GM19238 (cell line): Measurements from ENCODE around the gene DKK1.
"Not testable (repeated sequence)": the region's sequence is repeated elsewhere in the genome, so short reads cannot be mapped to it uniquely, and the experiment has no call there.

Experiments used
- DNase-seq: peaks from one replicate; pipeline ENCODE4 v3.0.0; 2011; ENCODE audit warnings: low spot score; ENCODE audit not compliant: insufficient read length

Gene DKK1

DNA sequence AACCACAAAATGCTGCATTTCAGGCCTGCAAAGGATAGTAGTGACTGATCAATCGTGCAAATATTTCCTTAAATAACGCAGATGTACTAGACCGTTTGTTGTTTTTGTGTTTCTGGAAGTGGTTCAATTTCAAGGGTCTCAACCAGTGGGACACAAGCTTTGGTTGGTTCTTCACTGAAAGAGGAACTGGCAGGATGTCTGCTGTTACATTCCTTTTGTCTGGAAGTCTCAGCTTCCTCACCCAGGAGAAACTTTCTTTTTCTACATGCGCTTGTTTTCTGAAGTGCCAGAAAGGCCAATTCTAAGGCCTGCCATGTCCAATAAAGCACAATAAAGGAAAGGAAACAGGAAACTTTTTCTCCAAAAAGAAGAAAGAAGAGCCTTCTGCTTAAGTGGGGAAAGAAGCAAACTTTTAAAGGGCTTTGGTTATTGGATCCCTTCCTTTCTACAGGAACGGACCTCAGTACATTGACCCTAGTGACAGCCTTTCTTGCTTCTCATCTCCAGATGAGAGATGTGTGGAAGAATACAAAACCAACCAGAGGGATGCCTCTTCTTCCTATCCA is 4.1 kb downstream of the DKK1 start:
- DNase-seq, result no peak

DNA sequence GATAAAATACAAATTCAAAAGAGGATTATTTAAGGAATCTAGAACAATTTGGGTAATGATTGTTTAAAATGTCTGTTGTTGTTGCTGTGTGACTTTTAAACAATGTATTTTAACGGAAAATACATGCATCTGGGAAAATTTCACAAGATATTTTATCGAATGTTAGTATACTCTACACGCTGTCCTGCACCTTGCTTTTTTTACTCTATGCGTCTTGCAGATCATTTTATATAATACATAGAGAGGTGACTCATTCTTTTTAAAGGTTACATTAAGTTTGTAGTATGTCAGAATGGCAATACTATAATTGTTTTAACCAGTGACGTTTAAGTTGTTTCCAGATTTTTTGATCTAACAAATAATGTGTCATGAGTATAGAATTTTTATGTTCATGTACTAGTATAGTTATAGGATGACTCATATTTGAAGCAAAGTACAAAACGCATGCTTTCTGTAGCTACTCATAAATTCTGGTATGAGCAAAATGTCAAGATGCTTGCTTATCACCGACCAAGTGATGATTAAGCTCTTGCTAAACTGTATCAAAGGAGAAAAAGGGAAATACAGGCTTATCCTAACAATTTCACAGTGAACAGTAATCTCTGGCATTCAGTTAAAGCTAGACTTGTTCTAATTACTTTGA is 4.9 kb downstream of the DKK1 start:
- DNase-seq, result no peak

DNA sequence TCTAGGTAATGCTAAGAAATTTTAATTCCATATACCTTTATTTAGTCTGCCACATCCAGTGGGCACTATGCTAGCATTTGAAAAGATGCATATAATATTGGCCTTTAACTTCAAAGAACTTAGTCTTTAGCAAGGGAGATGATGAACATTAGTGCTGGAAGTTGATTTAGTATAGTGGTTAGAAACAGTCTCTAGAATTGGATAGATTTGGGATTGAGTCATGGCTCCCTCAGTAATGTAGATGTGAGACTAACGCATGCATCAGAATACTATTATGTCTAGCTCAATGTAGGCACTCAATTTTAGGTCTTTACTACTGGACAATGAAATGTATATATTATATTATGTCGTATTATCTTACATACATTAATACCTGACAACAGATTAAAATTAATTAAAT is 5.8 kb downstream of the DKK1 start:
- DNase-seq, result no peak

- no peak for DNase-seq
These were observed 8.2 kb downstream of the DKK1 start for GRCh38 chr10:52322323-52322722.

DNA sequence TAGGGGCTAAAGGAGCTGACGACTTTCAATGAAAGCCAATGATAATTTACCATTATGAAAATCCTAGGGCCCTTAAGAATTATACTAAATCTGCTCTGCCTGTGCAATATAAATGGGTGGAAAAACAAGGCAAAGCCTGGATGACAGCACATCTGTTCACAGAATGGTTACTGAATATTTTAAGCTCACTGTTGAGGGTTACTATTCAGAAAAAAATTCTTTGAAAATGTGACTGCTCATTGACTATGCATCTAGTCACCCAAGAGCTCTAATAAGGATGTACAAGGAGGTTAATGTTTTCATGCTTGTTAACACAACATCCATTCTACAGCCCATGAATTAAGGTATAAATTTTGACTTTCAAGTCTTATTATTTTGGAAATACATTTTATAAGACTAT is 8.9 kb downstream of the DKK1 start:
- no peak for DNase-seq

DNA sequence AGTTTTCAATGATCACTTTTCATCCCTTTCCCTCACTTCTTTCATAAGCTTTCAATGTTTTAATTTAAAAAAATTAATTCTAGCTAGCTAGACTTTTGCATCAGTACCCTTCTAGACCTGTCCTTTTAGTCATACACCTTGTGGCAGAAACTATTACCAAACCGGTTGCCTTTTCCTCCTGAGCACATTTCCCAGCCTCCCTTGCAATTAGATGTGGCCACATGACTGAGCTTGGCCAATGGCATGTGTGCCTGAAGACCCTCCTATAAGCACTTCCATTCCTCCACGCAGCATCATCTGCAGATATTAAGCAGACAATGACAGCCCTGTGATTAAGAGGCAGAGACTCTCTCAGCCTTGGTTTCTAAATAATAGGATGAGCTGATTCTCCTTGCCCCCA is 12.3 kb downstream of the DKK1 start:
- DNase-seq, result no peak

GRCh38 chr10:52331638-52332364 is 17.7 kb downstream of the DKK1 start:
- no peak for DNase-seq

GRCh38 chr10:52332815-52333214 is 18.7 kb downstream of the DKK1 start:
- DNase-seq, result no peak

- no peak for DNase-seq
These were observed 20.5 kb downstream of the DKK1 start for GRCh38 chr10:52334595-52334994.

- no peak for DNase-seq
These were observed 21.6 kb downstream of the DKK1 start for GRCh38 chr10:52335665-52336064.

DNA sequence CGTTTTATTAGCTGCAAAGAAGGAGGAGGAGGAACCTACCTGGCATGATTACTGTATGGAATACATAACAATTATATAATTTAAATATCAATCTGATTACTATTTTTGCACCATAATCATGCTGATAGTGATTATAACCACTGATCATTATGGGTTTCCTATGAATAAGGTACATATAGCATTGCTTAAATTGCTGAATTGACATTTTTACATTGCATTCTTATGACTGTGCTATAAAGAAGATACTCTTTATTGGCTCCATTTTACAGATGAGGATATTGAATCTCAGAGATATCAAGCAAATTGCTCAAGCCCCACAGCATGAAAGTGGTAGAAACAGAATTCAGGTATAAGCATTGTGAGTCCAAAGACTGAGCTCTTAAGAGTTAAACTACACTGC is 23.1 kb downstream of the DKK1 start:
- no peak for DNase-seq

GRCh38 chr10:52343439-52343838 is 29.4 kb downstream of the DKK1 start:
- no peak for DNase-seq

DNA sequence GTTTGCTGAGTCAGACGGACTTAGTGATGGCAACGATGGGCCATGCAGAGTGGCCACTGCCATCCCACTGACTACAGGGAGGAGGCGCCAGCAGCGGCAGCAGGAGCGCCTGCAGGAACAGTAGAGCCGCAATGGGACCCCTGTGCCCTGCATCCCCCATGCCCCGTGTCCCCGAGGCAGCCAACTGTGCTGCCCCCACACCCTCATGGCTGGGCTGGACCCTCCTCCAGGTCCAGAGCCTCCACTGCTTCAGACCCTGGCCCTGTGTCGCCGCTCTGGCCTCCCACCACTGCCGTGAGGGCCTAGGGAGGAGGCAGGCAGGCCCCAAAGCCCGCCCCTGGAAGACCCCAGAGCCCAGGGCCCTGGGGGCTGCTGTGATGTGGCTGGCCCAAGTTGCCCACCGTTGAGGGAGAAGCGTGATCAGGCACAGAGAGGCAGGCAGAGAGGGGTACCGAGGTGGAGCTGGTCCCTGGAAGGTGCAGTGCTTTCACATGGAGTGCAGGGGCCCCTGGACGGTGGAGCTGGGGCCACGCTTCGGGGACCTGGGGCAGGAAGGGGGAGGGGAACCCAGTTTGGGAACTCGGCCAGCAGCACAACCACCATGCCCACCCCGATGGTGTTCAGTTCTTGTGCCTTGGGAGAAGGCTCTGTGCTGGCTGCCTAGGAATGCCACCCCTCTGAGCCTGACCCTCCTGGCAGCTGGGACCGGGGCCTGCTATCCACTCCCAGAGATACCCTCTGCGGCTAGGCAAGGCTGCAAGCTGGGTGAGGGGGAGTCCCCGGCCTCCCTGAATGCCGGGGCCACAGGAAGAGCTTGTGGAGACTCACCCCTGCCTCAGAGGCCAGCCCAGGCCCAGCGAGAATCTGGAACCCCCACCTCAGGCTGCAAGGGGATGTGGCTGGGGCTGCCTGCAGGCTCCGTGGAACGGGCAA is 32.6 kb downstream of the DKK1 start:
- no peak for DNase-seq

DNA sequence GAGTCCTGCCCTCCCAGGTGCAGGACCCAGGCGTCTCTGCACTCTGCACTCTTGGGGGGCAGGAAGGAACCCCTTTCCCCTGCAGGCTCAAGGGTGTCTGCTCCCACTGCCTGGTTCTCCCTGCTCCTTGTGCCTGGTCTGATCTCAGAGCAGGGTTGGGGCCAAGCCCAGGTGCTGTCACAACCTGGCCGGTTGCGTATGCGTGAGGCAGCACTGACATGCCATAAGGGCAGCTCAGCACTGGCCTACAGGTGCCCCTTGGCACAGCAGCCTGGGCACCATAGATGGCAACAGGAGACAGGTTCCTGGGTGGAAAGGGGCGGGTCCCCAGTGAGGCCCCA is 33.2 kb downstream of the DKK1 start:
- no peak for DNase-seq

DNA sequence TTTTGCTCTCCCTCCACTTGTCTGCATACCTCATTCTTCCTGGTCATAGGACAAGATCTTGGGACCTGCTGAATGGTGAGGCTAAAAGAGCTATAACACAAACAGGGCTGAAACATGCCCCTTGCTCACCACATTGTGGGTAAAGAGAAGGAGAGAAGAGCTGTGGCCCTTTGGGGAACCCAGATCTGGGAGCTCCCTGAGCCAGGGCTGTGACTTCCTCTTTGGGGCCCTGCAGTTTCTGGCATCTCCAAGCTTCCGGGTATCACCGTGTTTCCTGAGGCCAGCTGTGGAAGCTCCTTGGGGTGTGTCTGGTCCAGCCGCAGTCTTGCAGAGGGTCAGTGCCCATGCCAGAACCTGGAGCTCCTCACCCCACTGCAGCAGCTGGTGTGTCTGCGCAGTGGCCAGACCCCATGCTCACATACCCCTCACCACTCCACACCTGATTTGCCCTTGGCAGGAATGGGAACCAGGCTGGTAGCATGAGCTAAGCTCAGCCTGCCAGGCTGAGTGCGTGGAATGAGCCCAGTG is 34.0 kb downstream of the DKK1 start:
- DNase-seq, result no peak

GRCh38 chr10:52351914-52352330 is 37.8 kb downstream of the DKK1 start:
- DNase-seq, result no peak

DNA sequence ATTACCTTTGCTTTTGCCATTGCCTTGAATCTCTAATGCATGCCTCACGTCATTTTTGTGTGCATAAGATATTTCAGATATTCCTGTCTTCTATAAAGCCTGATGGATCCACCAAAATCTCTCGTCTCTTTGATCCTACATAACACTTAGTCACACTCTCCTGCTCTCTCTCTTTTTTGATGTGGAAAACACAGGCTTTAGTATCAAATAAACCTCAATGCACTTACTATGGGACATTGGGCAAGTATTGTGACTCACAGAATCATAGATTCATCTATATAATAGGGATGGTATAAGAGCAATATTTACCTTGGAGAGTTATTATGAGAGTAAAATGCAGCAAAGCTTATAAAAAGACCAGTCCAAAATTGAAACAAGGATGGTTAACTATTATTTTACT is 39.1 kb downstream of the DKK1 start:
- no peak for DNase-seq

DNA sequence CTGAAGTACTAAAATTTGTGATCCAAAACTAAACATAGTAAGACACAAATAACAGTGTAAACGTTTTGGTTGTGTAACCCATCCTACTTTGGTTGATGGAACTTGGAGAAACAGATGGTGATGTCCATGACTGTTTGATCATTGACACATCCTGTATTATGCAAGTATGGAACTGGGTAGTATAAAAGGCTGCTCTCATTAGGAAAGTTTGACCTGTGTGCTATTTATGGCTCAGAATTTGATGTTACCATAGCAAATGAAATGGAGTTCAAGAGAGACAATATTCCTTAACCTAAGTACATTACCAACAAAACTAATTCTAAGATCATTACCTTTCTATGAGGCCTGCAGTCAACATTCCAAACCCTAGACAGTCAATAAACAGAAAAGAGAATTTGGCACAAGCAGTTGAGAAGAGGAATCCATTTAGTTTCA is 39.9 kb downstream of the DKK1 start:
- DNase-seq, result no peak

DNA sequence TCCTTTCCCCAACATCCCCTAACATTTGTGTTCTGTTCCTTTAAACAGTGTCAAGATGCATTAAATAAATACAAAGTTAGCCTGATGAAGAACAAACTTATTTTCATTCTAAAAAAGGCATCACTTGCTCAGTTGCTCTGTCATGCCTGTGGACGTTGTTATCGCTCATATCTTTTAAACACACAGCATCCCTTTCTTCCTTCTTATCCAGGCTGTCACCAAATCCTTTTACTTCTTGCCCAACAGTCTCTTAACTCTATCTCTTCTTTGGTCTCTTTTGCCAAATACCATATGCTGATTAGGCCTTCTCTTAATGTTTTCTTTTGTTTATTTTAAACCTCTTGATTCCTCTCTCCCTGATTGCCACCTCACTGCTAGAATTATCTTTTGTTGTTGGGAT is 43.9 kb downstream of the DKK1 start:
- no peak for DNase-seq

DNA sequence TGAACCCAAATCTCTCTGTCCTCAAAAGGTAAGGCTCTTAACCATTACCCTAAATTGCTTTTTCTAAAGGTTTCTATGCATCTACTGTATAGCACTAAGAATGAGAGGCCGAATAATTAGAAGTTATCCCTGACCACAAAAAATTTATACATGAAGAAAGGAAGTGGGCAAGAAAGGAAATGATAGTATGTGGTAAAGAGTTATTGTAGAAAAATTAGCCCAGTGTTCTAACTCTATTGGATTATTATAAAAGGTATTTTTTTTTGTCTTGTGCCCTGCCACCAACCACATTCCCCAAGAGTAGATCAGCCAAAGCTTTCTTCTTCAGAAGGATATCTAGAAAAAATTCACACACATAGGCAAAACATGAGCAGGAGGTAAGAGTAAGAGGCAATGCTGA is 45.4 kb downstream of the DKK1 start:
- no peak for DNase-seq

DNA sequence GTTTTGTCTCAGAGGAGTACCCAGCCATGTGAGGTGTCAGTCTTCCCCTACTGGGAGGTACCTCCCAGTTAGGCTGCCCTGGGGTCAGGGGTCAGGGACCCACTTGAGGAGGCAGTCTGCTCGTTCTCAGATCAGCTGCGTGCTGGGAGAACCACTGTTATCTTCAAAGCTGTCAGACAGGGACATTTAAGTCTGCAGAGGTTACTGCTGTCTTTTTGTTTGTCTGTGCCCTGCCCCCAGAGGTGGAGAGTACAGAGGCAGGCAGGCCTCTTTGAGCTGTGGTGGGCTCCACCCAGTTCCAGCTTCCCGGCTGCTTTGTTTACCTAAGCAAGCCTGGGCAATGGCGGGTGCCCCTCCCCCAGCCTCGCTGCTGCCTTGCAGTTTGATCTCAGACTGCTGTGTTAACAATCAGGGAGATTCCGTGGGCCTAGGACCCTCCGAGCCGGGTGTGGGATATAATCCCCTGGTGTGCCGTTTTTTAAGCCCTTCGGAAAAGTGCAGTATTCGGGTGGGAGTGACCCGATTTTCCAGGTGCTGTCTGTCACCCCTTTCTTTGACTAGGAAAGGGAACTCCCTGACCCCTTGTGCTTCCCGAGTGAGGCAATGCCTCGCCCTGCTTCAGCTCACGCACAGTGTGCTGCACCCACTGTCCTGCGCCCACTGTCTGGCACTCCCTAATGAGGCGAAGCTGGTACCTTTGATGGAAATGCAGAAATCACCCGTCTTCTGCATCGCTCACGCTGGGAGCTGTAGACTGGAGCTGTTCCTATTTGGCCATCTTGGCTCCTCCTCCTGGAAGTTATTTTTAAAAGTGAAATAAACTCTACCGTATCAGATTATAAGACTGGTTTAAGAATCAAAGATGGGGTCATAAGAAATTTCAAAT is 51.7 kb downstream of the DKK1 start:
- DNase-seq, result not testable (repeated sequence)
